Measurements from ENCODE around the gene POMGNT2. TPM values are rescaled to one million over a fixed set of nuclear protein-coding genes. Genes with fewer than 3 reads are reported as not detected.

The POMGNT2 gene
- total and polyA plus RNA-seq, 2 of the 8 experiments (the other 6 are each of a cell fraction or from before 2014, with no cell fraction given), result 13.6 to 35.7 TPM

DNA sequence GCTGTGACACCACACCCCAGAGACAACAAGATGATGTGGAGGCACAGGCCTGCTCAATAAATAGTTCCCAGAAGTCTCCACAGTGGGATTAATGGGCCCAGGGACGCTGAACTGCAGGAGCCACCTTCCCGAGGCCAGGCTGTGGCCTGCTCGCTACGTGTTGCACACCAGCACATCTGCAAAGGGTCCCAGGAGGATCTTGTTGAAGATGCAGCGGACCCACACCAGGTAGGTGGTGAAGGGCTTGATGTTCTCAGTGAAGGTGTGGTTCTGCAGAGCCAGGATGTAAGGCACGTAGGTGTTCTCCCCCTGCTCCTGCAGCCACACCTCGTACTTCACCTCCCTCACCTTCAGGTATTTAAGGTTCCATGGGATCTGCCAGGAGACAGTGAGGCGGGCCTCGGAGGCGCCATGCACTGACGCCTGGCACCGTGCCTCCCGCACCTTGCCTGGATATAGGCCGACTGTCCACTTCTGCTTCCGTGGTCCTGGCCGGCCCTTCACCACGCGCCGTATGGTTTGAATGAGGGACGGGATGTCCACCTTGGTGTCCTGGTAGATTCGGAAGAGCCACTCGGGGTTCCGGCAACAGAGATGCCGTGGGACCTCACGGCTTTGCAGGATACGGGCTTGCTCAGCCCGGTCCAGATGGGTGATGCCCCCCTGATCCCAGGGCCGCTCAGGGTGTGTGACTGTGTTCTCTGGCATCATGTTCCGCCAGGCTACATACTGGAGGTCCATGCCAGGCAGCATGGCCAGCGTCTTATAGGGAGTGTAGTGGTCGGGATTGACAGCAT is 26.1 kb downstream of the POMGNT2 start:
- ChIA-PET CTCF (ENCODE audit: partially characterized antibody) (interaction anchor here (1.2 to 3.4 kb wide), 3 partner anchors 8 to 118 kb away, joined by 3 to 17 read pairs (median 5); no protein-coding TSS in a partner anchor), POLR2A (ENCODE audit: partially characterized antibody) (no interaction called here)
- DNase-seq (ENCODE audit: low read depth in 1 of 2, low spot score in 2 of 2) (peak in 1 of 2 experiments; percentile 16), FAIRE-seq (no peak)
- Histone ChIP-seq H3K79me1 (ENCODE audit: low read depth, low read length) (no peaks in the 10 kb centered on the region; the same call in 1 of the 2 replicates), H3K4ac (replicated peaks; ENCODE audit: insufficient read length, low read depth, low read length) (no peak overlapping the region), H3K56ac (replicated peaks; ENCODE audit: insufficient read length, low read depth, low read length) (no peak overlapping the region), H2BK120ac (replicated peaks; ENCODE audit: low read depth, low read length) (no peak overlapping the region), H3K9ac (replicated peaks in 1 of 4; ENCODE audit: extremely low read depth in 1 of 4, low read depth in 3 of 4, low read length in 3 of 4) (no peak overlapping the region), H3K18ac (ENCODE audit: extremely low read depth, low read length) (no peak overlapping the region), H3K14ac (ENCODE audit: insufficient read length) (no peak overlapping the region), H2BK12ac (ENCODE audit: low read depth, low read length) (no peak overlapping the region), H3K27ac (ENCODE audit: low read depth, low read length) (no peak overlapping the region), H3K79me2 (ENCODE audit: control insufficient read depth in 1 of 2, insufficient read depth in 2 of 2, low read length in 2 of 2) (no peaks in the 10 kb centered on the region), H2AK5ac (ENCODE audit: low read depth, low read length) (no peak overlapping the region), H3K36me3 (ENCODE audit: control insufficient read depth in 2 of 4, insufficient read depth in 4 of 4, low read length in 3 of 4) (peaks cover 0 to 20% (median 10%) of the 10 kb centered on the region in 4 experiments; a peak in 4 of 8 replicates), H4K5ac (ENCODE audit: insufficient read length, low read depth, low read length) (no peak overlapping the region), H3K23me2 (ENCODE audit: low read depth, low read length) (no peaks in the 10 kb centered on the region), H4K8ac (ENCODE audit: extremely low read depth, insufficient read depth, low read length) (no peak overlapping the region), H4K20me1 (replicated peaks in 1 of 2; ENCODE audit: control insufficient read depth in 1 of 2, insufficient read depth in 2 of 2, low read length in 2 of 2) (no peaks in the 10 kb centered on the region), H2AFZ (ENCODE audit: low read length) (no peak overlapping the region), H3K4me1 (replicated peaks in 1 of 4; ENCODE audit: control insufficient read depth in 3 of 4, insufficient read depth in 4 of 4, low read length in 3 of 4) (no peaks in the 10 kb centered on the region), H3K4me2 (ENCODE audit: insufficient read depth in 1 of 2, low read depth in 2 of 2, low read length in 2 of 2) (no peak overlapping the region), H4K91ac (replicated peaks; ENCODE audit: insufficient read length, low read length) (no peak overlapping the region), H3K27me3 (replicated peaks in 1 of 4; ENCODE audit: control insufficient read depth in 3 of 4, extremely low read depth in 1 of 4, insufficient read depth in 3 of 4, low read length in 3 of 4) (no peaks in the 10 kb centered on the region), H3K23ac (ENCODE audit: insufficient read length) (no peak overlapping the region), H2BK20ac (ENCODE audit: low read length) (no peak overlapping the region), H3K4me3 (ENCODE audit: extremely low read depth in 1 of 4, insufficient read depth in 2 of 4, low read depth in 3 of 4, low read length in 4 of 4) (no peak overlapping the region), H3K9me3 (ENCODE audit: insufficient read depth in 2 of 2, low read depth in 1 of 2, low read length in 1 of 2) (peaks cover 18 to 21% of the 10 kb centered on the region in 2 experiments), H2BK5ac (ENCODE audit: low read depth, low read length) (no peak overlapping the region), H2BK15ac (ENCODE audit: low read length) (no peak overlapping the region)
- TF ChIP-seq JUND (IDR thresholded peaks at IDR 0.05; ENCODE audit: low read length), result no peak
- TF ChIP-seq HDAC2 (IDR thresholded peaks at IDR 0.05; ENCODE audit: borderline replicate concordance in 1 of 2, low read depth in 2 of 2, low read length in 2 of 2), result no peak
- no peak for TF ChIP-seq TAF1 (IDR thresholded peaks at IDR 0.05; ENCODE audit: low read depth, low read length)
- no peak for TF ChIP-seq ZNF274 (IDR thresholded peaks at IDR 0.05; ENCODE audit: borderline replicate concordance, extremely low read depth, low read length)
- WGBS, 2 experiments (ENCODE audit: extremely low coverage in 1 of 2, insufficient coverage in 1 of 2, insufficient read length in 1 of 2, insufficient replicate concordance in 2 of 2, low coverage in 1 of 2, low lambda C conversion rate in 2 of 2, missing lambda C conversion rate in 1 of 2), result 92% methylated on average over 30 of the region's 31 CpGs; no CpG with 5 or more reads in 1 of the 2 experiments
